ENCODE data around the gene CCDC85A. TPM values are rescaled to one million over a fixed set of nuclear protein-coding genes. Genes with fewer than 3 reads are reported as not detected.

The CCDC85A gene
- total RNA-seq, 1 experiment from 2014 or later: not detected

- H3K36me3 Mint-ChIP-seq (ENCODE audit: insufficient read depth, unreplicated experiment): no peaks in the 10 kb centered on the region
- Histone ChIP-seq H3K4me3 (ENCODE audit: low read depth, low read length) (no peak overlapping the region), H3K9me3 (no peaks in the 10 kb centered on the region), H3K4me1 (no peaks in the 10 kb centered on the region), H3K27me3 (replicated peaks; ENCODE audit: control insufficient read depth, insufficient read depth, low read length) (no peaks in the 10 kb centered on the region), H3K36me3 (ENCODE audit: control insufficient read depth, insufficient read depth, low read length) (no peaks in the 10 kb centered on the region)
- BruUV-seq (replicated peaks): no TSS peak
- no peaks in the 10 kb centered on the region for H3K4me1 Mint-ChIP-seq (ENCODE audit: low read depth, unreplicated experiment)
- CTCF ChIA-PET: no interaction called here
- no peak overlapping the region for H3K4me3 Mint-ChIP-seq (ENCODE audit: unreplicated experiment)
- H3K27me3 Mint-ChIP-seq (ENCODE audit: insufficient read depth, unreplicated experiment): peaks cover 2% of the 10 kb centered on the region
- no peak overlapping the region for H3K27ac Mint-ChIP-seq (ENCODE audit: unreplicated experiment)
- DNase-seq: no peak
- no peaks in the 10 kb centered on the region for H3K9me3 Mint-ChIP-seq (ENCODE audit: unreplicated experiment)
- POLR2A ChIA-PET: no interaction called here
- TF ChIP-seq, protein P1, sequence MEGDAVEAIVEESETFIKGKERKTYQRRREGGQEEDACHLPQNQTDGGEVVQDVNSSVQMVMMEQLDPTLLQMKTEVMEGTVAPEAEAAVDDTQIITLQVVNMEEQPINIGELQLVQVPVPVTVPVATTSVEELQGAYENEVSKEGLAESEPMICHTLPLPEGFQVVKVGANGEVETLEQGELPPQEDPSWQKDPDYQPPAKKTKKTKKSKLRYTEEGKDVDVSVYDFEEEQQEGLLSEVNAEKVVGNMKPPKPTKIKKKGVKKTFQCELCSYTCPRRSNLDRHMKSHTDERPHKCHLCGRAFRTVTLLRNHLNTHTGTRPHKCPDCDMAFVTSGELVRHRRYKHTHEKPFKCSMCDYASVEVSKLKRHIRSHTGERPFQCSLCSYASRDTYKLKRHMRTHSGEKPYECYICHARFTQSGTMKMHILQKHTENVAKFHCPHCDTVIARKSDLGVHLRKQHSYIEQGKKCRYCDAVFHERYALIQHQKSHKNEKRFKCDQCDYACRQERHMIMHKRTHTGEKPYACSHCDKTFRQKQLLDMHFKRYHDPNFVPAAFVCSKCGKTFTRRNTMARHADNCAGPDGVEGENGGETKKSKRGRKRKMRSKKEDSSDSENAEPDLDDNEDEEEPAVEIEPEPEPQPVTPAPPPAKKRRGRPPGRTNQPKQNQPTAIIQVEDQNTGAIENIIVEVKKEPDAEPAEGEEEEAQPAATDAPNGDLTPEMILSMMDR (IDR thresholded peaks at IDR 0.05; ENCODE audit: insufficient read depth in 1 of 2, low read depth in 1 of 2, low read length in 1 of 2, severe bottlenecking in 1 of 2, unreplicated experiment in 1 of 2): no peak
- intact Hi-C loops (cut with micrococcal nuclease; ENCODE audit: unreplicated experiment): no loop called here
These were observed 191.5 kb downstream of the CCDC85A start for GRCh38 chr2:56375251-56375650.

GRCh38 chr2:56376699-56377665 is 193.2 kb downstream of the CCDC85A start:
- no peak for DNase-seq
- intact Hi-C loops (cut with micrococcal nuclease; ENCODE audit: unreplicated experiment): no loop called here
- H3K36me3 Mint-ChIP-seq (ENCODE audit: insufficient read depth, unreplicated experiment): no peaks in the 10 kb centered on the region
- no peak overlapping the region for H3K4me3 Mint-ChIP-seq (ENCODE audit: unreplicated experiment)
- Histone ChIP-seq H3K4me1 (no peaks in the 10 kb centered on the region), H3K36me3 (ENCODE audit: control insufficient read depth, insufficient read depth, low read length) (no peaks in the 10 kb centered on the region), H3K9me3 (no peaks in the 10 kb centered on the region), H3K4me3 (ENCODE audit: low read depth, low read length) (no peak overlapping the region), H3K27me3 (replicated peaks; ENCODE audit: control insufficient read depth, insufficient read depth, low read length) (no peaks in the 10 kb centered on the region)
- ChIA-PET CTCF (no interaction called here), POLR2A (no interaction called here)
- peaks cover under 1% of the 10 kb centered on the region for H3K4me1 Mint-ChIP-seq (ENCODE audit: low read depth, unreplicated experiment)
- TF ChIP-seq, protein P1 (IDR thresholded peaks at IDR 0.05; ENCODE audit: insufficient read depth in 1 of 2, low read depth in 1 of 2, low read length in 1 of 2, severe bottlenecking in 1 of 2, unreplicated experiment in 1 of 2): no peak
- no TSS peak for BruUV-seq (replicated peaks)
- H3K27me3 Mint-ChIP-seq (ENCODE audit: insufficient read depth, unreplicated experiment): peaks cover 2% of the 10 kb centered on the region
- no peak overlapping the region for H3K27ac Mint-ChIP-seq (ENCODE audit: unreplicated experiment)
- no peaks in the 10 kb centered on the region for H3K9me3 Mint-ChIP-seq (ENCODE audit: unreplicated experiment)

DNA sequence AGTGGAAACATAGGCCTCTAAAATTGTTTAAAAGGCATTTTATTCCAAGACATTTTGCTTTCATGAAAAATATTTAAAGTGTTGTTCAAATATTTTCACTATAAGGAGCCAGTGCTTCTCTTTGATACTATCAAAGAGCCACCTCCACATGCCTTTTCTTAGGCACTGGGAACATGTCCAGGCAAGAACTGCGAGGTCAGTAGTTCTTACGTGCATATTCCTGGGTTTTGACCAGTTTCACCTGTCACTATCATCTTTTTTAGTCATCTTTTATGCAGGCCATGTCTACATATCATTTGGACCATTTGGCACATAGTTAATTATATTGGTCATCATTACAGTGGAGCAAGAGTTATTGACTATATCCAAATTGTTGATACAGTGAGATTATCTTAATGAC is 195.3 kb downstream of the CCDC85A start:
- H3K27ac Mint-ChIP-seq (ENCODE audit: unreplicated experiment): no peak overlapping the region
- H3K36me3 Mint-ChIP-seq (ENCODE audit: insufficient read depth, unreplicated experiment): no peaks in the 10 kb centered on the region
- CTCF ChIA-PET: no interaction called here

More for the DNA sequence above, 195.3 kb downstream of the CCDC85A start:
- Histone ChIP-seq H3K27me3 (replicated peaks; ENCODE audit: control insufficient read depth, insufficient read depth, low read length) (no peaks in the 10 kb centered on the region), H3K9me3 (no peaks in the 10 kb centered on the region), H3K4me3 (ENCODE audit: low read depth, low read length) (no peak overlapping the region), H3K36me3 (ENCODE audit: control insufficient read depth, insufficient read depth, low read length) (no peaks in the 10 kb centered on the region), H3K4me1 (no peaks in the 10 kb centered on the region)
- TF ChIP-seq, protein P1 (IDR thresholded peaks at IDR 0.05; ENCODE audit: insufficient read depth in 1 of 2, low read depth in 1 of 2, low read length in 1 of 2, severe bottlenecking in 1 of 2, unreplicated experiment in 1 of 2): no peak
- no peaks in the 10 kb centered on the region for H3K9me3 Mint-ChIP-seq (ENCODE audit: unreplicated experiment)
- H3K4me1 Mint-ChIP-seq (ENCODE audit: low read depth, unreplicated experiment): peaks cover 8% of the 10 kb centered on the region
- POLR2A ChIA-PET: no interaction called here
- no peak overlapping the region for H3K4me3 Mint-ChIP-seq (ENCODE audit: unreplicated experiment)
- intact Hi-C loops (cut with micrococcal nuclease; ENCODE audit: unreplicated experiment): no loop called here
- DNase-seq: no peak
- no TSS peak for BruUV-seq (replicated peaks)
- peaks cover 2% of the 10 kb centered on the region for H3K27me3 Mint-ChIP-seq (ENCODE audit: insufficient read depth, unreplicated experiment)
